Testis (tissue), 2 donors: Measurements from ENCODE around the gene FOXI3.

Source experiments
- POLR2A ChIP-seq: fragments of 450-650 bp; IDR thresholded peaks from one replicate; pipeline ENCODE4 v1.6.1; 2017; ENCODE audit warnings: antibody characterized with exemption, mild to moderate bottlenecking, moderate library complexity
- TF ChIP-seq, protein P1 (sequence below), 3 experiments: fragments of 450-650 bp in 2 of 3; fragments of 200-600 bp in 1 of 3; sonication (generic) in 1 of 3; IDR thresholded peaks; one replicate each; pipeline ENCODE4 v1.5.1; 2016 to 2019; ENCODE audit warnings: antibody characterized with exemption in 3 of 3, mild to moderate bottlenecking in 2 of 3, moderate library complexity in 1 of 3

DNA sequence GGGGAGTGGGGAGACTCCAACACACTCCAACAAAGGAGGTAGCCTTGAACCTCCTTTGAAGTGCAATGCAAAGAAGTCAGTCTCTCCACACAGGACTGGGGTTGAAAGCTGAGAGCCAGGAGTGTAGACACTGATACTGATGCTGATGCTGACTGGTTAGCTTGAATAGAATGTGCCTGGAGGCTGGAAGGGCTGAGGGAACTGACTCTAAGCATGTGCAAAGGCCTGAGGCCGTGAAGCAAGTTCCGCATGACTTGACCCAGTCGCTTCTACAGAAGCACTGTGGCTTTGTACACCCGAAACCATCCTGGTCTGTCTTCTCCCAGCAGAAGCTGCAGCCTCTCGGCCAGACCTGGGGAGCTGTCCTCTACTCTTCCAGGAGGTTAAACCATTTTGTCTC lies 10.4 kb downstream of the FOXI3 start:
- TF ChIP-seq, protein P1, sequence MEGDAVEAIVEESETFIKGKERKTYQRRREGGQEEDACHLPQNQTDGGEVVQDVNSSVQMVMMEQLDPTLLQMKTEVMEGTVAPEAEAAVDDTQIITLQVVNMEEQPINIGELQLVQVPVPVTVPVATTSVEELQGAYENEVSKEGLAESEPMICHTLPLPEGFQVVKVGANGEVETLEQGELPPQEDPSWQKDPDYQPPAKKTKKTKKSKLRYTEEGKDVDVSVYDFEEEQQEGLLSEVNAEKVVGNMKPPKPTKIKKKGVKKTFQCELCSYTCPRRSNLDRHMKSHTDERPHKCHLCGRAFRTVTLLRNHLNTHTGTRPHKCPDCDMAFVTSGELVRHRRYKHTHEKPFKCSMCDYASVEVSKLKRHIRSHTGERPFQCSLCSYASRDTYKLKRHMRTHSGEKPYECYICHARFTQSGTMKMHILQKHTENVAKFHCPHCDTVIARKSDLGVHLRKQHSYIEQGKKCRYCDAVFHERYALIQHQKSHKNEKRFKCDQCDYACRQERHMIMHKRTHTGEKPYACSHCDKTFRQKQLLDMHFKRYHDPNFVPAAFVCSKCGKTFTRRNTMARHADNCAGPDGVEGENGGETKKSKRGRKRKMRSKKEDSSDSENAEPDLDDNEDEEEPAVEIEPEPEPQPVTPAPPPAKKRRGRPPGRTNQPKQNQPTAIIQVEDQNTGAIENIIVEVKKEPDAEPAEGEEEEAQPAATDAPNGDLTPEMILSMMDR (IDR thresholded peaks at IDR 0.05) = no peak
- TF ChIP-seq POLR2A = no peak
